ENCODE results near the gene ITFG1. TPM values are rescaled to one million over a fixed set of nuclear protein-coding genes. Genes with fewer than 3 reads are reported as not detected.

Gene ITFG1
- total and polyA plus RNA-seq, 2 of the 8 experiments (the other 6 are each of a cell fraction or from before 2014, with no cell fraction given): 13.8 to 22.2 TPM

- no peak for TF ChIP-seq BCL11A (IDR thresholded peaks at IDR 0.05; ENCODE audit: low read depth in 2 of 2, low read length in 2 of 2)
- no peak for TF ChIP-seq SP2 (IDR thresholded peaks at IDR 0.05; ENCODE audit: low read length)
These were observed 2.5 kb downstream of the ITFG1 start (continued) for GRCh38 chr16:47458331-47458730.

Data from H1 (cell line).